ENCODE data around the gene PDE11A.
"Not testable (repeated sequence)": the region's sequence is repeated elsewhere in the genome, so short reads cannot be mapped to it uniquely, and the experiment has no call there.

PDE11A gene

DNA sequence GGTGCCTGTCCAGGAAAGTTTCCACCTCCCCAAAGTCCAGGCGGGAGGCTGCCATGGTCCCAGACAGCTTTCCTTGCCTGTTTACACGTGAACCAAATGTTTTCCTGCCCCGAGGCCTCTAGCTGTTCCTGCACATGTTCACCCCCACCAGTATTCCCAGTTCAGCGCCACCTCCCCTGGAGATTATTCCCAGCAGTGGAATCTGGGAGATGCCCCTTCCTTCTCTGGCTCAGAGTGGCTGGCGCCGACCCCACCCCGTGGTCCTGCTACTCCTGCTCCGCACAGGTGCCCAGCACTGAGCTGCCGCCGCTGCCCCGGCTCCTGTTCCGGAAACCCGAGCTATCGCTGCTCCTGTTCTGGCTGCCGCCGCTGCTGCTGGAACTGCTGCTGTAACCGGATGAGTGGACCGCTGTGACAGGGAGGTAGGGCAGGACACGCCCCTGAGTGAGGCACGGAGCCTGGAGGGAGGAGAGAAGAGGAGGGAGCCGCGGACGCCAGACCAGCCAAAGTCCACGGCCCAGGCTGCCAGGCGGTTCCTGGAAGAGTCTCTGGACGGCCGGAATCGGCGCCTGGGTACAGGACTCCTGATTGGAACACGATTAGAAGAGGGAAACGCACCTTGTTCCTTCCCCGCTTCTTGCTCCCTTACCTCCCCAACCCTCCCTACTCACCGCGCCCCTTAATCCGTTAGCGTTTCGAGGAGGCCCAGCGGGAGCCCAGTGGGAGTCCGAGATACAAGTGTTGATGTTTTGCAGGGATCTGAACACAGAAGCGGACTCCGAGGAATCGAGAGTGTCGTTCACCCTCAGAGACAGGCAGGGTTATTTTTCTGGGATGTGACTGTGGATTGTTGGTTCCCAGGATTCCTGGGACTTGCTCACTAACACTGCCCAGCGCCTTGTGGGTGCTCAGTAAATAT is at the start of gene PDE11A:
TSS of gene PDE11A (minus strand) at position 395 of the 919 bp plus-strand sequence. CDS start at position 55, 340 bp downstream.
- peak; percentile 52 for DNase-seq

DNA sequence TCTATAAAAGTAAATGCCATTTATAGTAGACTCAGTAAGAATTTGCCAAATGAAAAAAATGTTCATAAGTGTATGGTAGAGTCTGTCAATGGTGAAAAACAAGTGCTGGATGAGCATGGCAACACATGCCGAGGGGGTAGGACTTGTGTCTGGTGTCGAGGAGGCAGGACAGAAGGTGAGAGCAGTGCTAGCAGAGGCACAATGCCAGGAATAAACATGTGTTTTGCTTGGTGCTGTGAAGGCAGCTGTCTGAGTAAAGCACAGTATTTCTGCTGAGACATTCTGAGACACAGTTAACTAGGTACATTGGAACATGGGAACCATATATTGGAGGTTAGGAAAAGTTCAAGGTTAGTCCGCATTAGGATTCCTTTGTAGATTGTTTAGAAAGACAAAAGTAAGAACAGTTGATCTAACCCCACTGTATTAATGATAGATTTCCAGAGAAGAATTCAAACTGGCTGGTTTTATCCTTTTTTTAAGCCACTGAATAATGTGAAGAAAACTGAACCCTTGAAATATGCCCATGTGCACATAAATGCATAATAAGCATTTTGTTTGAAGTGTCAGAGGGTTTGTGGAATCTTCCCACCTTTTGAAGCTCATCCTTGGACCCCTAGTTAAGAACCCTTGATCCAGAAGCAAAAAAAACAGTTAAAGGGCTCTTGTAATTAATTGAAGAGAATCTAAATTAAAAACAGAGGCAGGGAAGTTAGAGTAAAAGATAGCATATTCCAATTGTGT is 46.8 kb upstream of the PDE11A start:
- DNase-seq, result no peak

DNA sequence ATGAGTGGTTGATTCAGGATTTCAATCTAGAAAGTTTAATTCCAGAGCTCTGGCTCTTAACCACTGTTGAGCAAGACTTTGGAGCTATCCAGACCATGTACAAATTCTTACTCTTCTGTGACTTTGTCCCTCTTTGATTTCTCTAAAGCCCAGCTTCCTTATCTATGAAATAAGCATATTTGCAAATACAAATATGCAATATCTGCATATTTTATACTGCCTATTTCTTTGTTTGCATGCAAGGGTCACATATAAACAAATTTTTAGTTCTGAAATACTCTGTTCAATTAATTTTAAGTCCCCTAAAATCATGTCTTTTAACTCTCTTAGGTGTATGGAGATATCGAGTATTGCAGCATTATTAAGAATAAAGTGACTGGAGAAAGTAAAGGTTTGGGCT is 45.1 kb upstream of the PDE11A start:
- no peak for DNase-seq

DNA sequence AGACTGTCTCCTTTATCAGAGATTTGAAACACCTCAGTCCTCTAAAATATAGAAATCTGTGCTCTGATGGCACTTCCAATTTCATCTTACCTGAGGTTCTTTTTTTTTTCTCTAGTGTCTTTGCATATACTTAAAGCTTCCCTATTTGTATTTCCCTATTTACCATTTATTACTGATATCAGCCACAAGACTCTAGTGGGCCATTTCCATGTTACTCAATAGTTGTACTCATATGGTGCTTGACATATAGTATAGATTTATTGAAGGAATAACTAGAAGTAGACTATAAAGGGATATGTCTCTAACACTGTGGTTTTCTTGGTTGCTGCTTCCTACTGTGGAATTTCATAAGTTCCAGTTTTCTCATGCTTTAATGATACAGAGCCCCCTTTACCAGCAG is 42.7 kb upstream of the PDE11A start:
- no peak for DNase-seq

DNA sequence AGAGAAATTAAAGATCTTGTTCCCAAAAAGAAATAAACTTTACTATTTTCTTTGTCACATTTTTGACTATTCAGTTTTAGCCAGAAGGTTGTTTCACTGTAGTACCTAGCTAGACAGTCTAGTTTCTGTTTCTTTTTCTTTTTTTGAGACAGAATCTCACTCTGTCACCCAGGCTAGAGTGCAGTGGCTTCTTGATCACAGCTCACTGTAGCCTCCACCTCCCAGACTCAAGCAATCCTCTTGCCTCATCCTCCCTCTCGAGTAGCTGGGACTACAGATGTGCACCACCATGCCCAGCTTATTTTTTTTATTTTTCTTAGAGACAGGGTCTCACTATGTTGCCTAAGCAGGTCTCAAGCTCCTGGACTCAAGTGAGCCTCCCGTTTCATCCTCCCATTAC is 41.9 kb upstream of the PDE11A start:
- no peak for DNase-seq

DNA sequence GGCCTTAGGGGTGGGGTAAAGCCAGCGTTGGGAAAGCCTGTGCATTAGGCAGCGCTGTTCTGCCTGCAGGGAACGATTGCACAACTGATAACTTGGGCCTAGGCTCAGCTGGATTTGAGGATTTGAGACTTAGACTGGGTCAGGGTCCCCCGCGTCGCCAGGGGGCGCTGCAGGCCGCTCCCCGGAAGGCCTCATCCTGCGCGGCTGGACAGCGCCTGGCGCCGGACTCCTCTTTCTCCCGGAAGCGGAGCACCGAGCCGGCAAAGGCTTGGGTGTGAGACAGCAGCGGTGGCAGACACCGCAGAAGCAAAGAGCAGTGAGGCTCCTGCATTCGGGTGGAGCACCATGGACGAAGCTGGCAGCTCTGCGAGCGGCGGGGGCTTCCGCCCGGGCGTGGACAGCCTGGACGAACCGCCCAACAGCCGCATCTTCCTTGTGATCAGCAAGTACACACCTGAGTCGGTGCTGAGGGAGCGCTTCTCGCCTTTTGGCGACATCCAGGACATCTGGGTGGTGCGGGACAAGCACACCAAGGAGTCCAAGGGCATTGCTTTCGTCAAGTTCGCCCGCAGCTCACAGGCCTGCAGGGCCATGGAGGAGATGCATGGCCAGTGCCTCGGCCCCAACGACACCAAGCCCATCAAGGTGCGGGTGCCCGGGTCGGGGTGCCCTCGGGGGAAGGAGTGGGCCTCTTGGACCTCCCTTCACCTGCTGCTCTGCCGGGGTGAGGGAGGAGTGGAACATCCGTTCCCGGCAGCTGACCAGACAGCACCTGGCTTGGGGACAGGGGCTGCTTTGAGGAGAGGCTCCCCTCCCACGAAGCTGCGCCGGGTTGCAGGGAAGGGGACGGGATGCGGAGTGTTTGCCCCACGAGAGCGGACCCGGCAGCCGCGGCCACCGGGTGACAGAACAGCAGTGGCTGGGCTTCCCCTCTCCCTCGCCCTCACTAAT is 39.9 kb upstream of the PDE11A start, which contains the start of gene RBM45:
TSS of gene RBM45 (plus strand) at position 236 of the 951 bp plus-strand sequence. CDS start at position 346, 110 bp downstream.
- DNase-seq, result peak; percentile 87

DNA sequence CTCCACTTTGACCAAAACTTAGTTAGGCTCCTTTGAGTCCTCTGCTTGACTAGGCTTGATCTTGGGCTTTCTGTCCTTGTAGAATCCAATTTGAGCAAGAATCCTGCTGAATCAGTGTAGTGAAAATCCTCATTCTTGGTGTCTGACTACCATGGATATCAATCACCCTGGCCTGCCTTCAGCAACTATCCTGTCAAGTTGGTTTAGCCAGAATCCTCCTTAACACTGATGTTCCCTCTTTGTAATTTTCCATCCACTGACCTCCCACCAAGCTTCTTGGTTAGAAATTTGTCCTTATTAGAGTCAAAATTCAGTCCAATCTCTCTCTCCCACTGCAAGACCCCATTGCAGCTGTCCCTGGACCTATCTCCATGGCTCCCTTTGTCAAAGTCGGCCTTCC is 39.2 kb upstream of the PDE11A start:
- no peak for DNase-seq

DNA sequence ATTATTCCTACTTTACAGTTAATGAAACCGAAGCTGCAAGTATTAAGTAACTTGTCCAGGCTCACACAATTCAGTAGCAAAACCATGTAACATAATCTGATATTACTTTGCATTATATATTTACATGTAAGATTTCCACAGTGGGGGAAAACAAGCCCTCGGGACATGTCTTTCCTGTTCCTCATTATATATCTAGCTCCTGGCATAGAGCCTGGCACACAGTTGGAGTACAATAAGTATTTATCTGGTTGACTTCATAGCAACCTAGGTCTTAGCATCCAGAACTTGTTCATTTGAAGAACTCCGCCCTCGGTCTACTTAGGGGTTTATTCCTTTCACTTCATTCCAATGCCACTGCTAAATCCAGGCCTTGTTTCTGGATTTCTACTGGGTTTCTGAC is 38.1 kb upstream of the PDE11A start:
- no peak for DNase-seq

DNA sequence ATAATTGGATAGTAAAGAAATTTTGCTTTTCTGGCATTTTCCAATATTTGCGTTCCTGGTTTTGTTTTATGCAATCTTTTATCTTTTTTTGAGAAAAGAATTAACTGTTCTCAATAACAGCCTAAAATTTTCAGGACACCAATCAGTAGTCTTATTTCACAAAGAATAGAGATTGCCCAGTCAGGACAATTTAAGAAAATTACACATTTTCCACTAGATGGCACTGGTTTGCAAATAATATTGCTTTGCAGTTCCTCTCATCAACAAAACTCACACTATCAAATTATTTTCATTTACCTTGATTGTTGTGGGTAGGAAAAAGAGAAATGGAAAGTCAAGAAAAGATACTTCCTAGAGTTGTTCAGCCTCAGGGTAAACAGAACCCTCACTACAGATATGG is 37.2 kb upstream of the PDE11A start:
- peak; percentile 22 for DNase-seq

DNA sequence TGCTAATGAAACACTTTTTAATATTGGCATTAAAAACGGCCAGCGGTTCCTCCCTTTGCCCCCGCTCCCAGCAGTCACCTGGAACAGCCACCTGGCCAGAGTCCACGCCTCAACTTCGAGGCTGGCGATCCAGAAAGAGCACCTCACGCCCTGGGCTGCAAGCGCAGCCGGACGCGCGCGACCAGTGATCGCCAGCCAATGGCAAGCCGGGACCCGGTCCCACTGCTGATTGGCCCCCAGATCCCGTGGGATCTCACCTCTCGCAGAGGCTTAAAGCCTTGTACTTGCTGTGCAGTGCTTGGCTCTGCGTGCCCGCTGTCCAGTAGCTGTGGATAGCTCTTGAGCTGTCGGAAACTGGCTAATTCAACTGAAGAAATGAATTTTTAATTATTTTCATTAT is 35.6 kb upstream of the PDE11A start:
- no peak for DNase-seq

DNA sequence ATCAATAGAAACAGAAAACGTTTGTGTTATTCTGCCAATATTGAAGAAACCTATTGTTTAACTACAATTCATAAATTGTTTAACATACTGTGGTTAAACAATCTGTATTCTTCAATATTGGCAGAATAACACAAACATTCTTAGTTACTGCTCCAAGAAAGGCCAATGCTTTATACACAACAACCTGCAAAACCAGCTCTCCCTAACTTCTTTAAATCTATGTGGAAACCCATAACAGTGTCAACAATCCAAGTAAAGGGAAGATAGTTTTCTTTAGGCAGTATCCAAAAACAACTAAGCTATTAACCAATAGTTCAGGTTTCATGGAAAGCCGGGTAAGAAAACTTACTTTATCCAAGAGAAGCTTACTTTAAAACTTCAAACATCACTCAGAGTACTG is 33.5 kb upstream of the PDE11A start:
- no peak for DNase-seq

DNA sequence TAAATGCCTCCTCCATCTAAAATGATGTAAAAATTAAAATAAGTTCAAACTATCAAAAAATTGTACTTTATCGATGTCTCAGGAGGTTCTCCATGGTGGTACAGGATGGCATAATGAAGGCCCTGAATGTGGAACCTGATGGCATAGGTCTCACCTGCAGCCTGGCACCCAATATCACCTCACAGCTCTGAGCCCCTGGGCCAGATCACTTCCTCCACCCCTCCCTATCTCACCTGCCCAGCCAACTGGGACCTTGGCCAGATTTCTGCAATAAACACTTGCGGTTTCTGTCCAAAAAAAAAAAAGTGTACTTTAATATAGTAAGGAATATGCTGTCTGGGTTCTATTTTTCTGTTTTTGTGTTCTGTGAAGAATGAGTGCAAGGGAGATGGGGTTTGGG is 33.0 kb upstream of the PDE11A start:
- no peak for DNase-seq

DNA sequence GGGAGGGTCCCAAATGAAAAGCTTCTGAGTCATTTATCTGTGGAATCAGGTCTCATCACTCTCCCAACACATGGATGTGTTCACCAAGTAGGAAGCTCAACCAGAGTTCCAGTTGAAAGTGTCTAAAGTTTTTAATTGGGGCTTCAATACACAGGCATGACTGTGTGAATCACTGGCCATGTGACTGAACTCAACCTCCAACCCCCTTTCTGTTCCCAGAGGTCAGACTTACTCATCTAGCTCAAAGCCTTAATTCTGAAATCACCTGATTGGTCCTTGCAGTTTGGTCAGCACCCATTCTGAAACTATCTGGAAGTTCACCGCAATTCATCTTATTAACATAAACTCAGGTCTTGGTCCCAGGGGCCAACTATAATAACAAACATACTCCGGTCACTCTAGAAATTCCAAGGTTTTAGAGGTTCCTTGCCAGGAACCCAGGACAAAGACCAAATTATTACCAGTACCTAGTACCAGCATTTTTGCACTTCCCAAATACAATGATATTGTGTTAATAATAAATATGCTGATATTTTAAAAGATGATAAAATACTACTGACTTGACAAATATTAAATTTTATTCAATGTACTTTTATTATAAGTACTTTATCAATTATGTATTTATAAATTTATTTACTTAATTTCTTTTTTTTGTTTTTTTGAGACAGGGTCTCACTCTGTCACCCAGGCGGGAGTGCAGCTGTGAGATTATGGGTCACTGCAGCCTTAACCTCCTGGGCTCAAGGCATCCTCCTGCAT is 28.9 kb upstream of the PDE11A start:
- no peak for DNase-seq

DNA sequence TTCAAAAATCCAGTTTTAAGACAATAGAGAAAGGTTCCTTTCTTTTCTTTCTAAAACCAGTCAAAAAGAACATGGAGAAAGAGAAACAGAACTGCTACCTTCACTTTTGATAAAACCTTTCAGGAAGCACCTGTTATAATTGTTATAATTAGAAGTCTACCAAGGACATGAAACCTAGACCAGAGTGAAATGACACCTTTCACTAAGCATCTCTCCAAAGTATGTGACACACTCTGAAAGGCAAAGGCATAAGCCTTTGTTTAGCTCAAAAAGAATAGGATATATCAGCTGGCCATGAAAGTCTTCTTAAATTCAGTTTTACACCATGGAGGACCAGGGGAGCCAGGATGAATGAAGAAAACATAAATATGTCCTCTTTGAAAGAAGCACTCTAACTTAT is 20.9 kb upstream of the PDE11A start:
- DNase-seq, result no peak

DNA sequence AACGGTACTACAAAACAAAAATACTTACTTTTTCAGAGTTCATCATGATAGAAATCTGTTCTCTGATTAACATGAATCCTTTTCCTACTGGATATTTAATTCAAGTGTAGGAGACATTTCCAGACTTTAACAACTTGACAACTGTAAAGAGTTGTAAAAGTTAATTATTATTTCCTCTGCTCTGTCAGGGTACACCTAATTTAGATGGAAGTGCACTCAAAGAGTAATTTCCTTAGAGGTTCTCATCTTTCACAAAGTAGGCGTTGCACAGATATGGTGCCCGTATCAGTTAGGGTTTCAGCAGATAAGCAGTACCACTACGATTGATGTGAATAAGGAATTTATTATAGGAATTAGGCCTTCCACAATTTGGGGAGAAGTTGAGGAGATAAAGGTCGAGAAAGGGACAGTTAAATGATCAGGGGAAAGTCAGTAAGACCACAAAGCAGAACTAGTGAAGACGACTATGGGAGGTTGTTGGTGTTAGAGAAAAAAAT is 16.2 kb upstream of the PDE11A start:
- DNase-seq, result no peak

DNA sequence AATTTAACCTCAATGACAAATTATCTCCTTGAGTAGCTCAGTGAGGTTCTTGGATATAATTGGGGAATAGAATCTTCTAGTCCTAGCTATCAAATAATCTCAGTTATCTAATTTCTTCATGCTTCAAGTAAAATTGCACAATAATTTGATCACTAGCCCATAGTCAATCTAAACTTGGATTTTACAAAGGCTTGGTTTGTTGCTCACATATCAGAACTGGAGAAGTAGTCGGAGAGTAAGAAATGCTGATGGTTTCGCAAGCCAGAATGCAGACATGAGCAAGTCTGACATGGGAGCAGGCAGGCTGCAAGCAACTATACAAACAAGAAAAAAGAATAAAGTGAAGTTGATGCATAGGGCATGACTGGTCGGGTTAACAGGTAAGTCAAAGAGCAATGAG is 11.7 kb upstream of the PDE11A start:
- peak; percentile 9 for DNase-seq

DNA sequence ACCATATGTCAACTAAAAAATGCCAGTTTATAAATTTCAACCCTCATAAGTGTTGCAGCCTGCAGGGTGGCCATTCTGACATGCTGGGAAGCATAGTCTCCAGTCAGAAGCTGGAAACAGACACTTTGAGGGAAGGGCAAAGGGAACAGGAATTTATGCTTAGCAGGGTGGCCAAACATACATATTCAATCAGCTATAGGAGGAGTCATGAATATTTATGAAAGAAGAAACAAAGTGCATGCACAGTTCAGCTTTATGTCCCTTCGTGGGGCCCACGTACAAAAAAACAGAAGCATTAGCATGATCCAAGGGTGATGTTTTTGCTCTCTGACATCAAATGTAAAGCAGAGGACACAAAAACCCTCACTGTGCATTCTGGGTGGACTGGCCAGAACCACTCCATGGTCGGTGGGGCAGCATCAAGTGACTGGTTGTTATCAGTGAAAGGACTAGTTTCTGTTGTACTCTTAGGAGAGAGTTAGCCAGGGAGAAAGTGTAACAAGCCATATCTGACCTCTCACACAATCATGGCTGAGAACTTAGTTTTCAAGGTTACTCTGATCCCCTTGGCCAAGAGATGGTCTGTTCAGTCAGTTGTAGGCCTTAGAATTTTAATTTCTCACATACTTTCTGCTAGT is 9.9 kb upstream of the PDE11A start:
- no peak for DNase-seq

DNA sequence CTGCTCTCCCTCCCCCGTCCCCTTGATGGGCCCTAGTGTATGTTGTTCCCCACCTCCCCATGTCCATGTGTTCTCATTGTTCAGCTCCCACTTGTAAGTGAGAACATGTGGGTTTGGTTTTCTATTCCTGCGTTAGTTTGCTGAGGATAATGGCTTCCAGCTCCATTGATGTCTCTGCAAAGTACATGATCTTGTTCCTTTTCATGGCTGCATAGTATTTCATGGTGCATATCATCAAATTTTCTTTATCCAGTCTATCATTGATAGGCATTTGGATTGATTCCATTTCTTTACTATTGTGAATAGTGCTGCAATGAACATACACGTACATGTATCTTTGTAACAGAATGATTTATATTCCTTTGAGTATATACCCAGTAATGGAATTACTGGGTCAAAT is 6.7 kb upstream of the PDE11A start:
- DNase-seq, result not testable (repeated sequence)

DNA sequence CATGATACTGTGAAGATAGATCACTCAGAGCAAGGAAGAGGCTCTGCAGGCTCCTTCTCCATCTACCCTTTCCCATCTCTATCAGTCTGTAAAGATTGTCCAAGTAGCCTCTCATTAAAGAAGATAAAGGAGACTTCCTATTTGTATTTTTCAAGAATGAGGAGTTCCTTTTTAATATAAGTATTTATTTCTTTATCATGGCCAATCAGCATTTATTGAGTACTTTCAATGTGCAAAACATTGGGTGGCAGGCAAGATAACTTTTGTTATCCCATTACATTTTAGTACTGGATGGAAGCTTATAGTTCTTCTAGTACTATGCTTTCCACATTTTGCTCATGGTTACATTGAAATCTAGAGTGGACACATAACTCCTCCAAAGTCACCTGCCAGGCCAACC is 3.6 kb upstream of the PDE11A start:
- DNase-seq, result no peak

DNA sequence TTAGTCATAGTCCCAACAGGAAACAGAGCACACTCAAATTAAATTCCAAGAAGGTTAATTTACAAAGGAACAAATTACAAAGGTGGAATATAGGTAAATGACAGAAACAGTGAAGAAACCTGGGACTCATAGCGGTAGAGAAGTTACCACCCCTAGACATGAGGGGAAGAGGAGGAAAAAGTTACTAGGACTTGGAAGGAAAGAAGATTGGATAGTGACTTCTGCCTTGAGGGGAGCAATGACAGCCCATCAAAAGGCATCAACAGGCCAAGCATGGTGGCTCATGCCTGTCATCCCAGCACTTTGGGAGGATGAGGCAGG is 2.4 kb upstream of the PDE11A start:
- DNase-seq, result no peak
